ENCODE results near the gene MSL2.
"Not testable (repeated sequence)": the region's sequence is repeated elsewhere in the genome, so short reads cannot be mapped to it uniquely, and the experiment has no call there.

The MSL2 gene

GRCh38 chr3:136152963-136153362 lies 43.2 kb downstream of the MSL2 start:
- TF ChIP-seq, protein P1, sequence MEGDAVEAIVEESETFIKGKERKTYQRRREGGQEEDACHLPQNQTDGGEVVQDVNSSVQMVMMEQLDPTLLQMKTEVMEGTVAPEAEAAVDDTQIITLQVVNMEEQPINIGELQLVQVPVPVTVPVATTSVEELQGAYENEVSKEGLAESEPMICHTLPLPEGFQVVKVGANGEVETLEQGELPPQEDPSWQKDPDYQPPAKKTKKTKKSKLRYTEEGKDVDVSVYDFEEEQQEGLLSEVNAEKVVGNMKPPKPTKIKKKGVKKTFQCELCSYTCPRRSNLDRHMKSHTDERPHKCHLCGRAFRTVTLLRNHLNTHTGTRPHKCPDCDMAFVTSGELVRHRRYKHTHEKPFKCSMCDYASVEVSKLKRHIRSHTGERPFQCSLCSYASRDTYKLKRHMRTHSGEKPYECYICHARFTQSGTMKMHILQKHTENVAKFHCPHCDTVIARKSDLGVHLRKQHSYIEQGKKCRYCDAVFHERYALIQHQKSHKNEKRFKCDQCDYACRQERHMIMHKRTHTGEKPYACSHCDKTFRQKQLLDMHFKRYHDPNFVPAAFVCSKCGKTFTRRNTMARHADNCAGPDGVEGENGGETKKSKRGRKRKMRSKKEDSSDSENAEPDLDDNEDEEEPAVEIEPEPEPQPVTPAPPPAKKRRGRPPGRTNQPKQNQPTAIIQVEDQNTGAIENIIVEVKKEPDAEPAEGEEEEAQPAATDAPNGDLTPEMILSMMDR (IDR thresholded peaks at IDR 0.05) = no peak
- H3K27ac ChIP-seq = no peak overlapping the region
- no peak for DNase-seq (ENCODE audit: low spot score)
- no peak overlapping the region for H3K4me3 ChIP-seq

DNA sequence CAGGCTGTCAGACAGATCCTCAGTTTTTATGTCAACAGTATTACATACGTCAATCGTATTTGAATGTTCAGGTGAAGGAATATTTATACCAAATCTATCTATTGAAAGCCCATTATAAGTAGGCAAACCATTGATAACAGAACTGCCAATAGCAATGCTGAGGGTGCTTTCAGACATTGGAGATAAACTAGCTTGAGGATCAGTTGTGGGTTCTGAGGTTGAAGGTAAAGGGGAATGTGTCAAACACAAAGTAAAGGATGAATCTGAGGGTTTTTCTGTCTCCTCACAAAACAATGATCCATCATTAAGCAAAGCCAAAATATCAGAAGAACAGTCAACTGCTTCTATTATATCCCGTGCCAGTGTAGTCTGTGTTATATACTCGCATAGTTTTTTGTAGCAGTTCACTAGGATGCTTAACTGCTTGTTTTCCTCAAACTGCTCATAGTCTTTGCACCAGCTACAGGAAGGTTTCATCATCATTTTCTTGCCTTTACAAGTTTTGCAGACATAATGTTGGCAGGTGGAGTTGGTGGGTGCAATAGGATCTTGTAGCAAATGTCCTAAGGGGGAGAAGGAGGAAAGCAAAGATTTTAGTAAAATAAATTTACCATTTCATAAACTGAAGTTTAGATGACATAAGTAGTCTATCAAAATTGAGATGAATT lies 43.8 kb downstream of the MSL2 start:
- H3K4me3 ChIP-seq = no peak overlapping the region
- TF ChIP-seq, protein P1 (IDR thresholded peaks at IDR 0.05) = no peak

DNA sequence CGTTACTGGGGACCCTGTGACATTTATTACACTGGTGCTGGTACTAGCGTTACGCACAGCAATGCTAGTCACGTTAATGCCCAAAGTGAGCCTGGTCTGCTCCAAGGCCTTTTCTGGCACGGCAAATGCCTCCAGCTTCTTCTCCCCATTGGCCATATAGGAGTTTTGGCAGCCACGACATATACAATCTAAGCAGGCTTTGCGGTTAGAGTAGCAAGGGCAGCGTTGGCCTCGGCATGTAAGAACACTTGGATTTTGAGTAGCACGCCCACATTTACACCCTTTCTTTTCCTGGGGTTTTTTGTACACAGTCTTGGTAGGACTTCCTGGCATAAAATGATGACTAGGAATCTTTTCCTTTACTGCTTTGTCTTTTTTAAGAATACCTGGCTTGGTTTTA lies 44.9 kb downstream of the MSL2 start:
- no peak overlapping the region for H3K27ac ChIP-seq
- DNase-seq (ENCODE audit: low spot score) = no peak
- TF ChIP-seq, protein P1 (IDR thresholded peaks at IDR 0.05) = no peak
- no peak overlapping the region for H3K4me3 ChIP-seq

More for the DNA sequence above, 43.8 kb downstream of the MSL2 start:
- no peak for DNase-seq (ENCODE audit: low spot score)
- no peak overlapping the region for H3K27ac ChIP-seq

GRCh38 chr3:136149667-136150066 lies 46.5 kb downstream of the MSL2 start:
- no peak overlapping the region for H3K4me3 ChIP-seq
- no peak overlapping the region for H3K27ac ChIP-seq
- TF ChIP-seq, protein P1 (IDR thresholded peaks at IDR 0.05) = no peak
- no peak for DNase-seq (ENCODE audit: low spot score)

- no peak overlapping the region for H3K27ac ChIP-seq
- no peak for DNase-seq (ENCODE audit: low spot score)
- H3K4me3 ChIP-seq = no peak overlapping the region
- TF ChIP-seq, protein P1 (IDR thresholded peaks at IDR 0.05) = no peak
Observed at GRCh38 chr3:136146981-136147729, 49.0 kb downstream of the MSL2 start.

- H3K27ac ChIP-seq = not testable (repeated sequence)
Observed at GRCh38 chr3:136144397-136144796, 51.7 kb downstream of the MSL2 start.

GRCh38 chr3:136142592-136142991 lies 53.5 kb downstream of the MSL2 start:
- Histone ChIP-seq H3K4me3 (no peak overlapping the region), H3K27ac (peak overlapping the region; percentile 27 to 29)
- TF ChIP-seq, protein P1 (IDR thresholded peaks at IDR 0.05) = no peak
- no peak for DNase-seq (ENCODE audit: low spot score)

More at GRCh38 chr3:136144397-136144796, 51.7 kb downstream of the MSL2 start:
- not testable (repeated sequence) for DNase-seq (ENCODE audit: low spot score); H3K4me3 ChIP-seq
